ENCODE data around the gene THBS4.

THBS4 gene

DNA sequence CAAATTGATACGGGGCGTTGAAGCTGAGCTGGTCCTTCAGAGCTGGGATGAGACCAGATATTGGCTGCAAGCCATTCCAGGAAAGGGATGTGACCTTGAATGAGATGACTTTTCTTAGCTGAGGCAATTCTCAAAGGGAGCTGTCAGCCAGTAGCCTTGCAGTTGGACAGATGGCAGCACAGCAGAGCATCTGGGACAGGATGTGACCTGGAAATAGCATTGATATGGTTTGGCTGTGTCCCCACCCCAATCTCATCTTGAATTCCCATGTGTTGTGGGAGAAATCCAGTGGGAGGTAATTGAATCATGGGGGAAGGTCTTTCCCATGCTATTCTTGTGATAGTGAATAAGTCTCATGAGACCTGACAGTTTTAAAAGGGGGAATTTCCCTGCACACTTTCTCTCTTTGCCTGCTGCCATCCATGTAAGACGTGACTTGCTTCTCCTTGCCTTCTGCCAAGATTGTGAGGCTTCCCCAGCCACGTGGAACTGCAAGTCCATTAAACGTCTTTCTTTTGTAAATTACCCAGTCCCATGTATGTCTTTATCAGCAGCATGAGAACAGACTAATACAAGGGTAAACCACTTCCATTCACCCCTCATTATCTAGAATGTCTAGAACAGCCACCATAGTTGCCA is 24.3 kb upstream of the THBS4 start:
- H3K9me3 ChIP-seq (ENCODE audit: control insufficient read depth, low read length), result no peaks in the 10 kb centered on the region
- H3K4me1 ChIP-seq (ENCODE audit: control insufficient read depth, insufficient read depth, low read length, poor library complexity, severe bottlenecking), result no peaks in the 10 kb centered on the region
- H3K27me3 ChIP-seq (replicated peaks; ENCODE audit: control insufficient read depth, insufficient read depth, low read length, poor library complexity, severe bottlenecking), result no peaks in the 10 kb centered on the region
- no peak overlapping the region for H3K27ac ChIP-seq (ENCODE audit: insufficient read depth, low read length, poor library complexity, severe bottlenecking)
- no peak overlapping the region for H3K4me3 ChIP-seq (ENCODE audit: insufficient read depth, low read depth, low read length, poor library complexity, severe bottlenecking)
- DNase-seq, result no peak
- H3K36me3 ChIP-seq (ENCODE audit: control insufficient read depth, insufficient read depth, low read length), result no peaks in the 10 kb centered on the region

- no peaks in the 10 kb centered on the region for H3K27me3 ChIP-seq (replicated peaks; ENCODE audit: control insufficient read depth, insufficient read depth, low read length, poor library complexity, severe bottlenecking)
- no peaks in the 10 kb centered on the region for H3K4me1 ChIP-seq (ENCODE audit: control insufficient read depth, insufficient read depth, low read length, poor library complexity, severe bottlenecking)
- DNase-seq, result no peak
- H3K27ac ChIP-seq (ENCODE audit: insufficient read depth, low read length, poor library complexity, severe bottlenecking), result no peak overlapping the region
- H3K36me3 ChIP-seq (ENCODE audit: control insufficient read depth, insufficient read depth, low read length), result no peaks in the 10 kb centered on the region
- H3K9me3 ChIP-seq (ENCODE audit: control insufficient read depth, low read length), result no peaks in the 10 kb centered on the region
- no peak overlapping the region for H3K4me3 ChIP-seq (ENCODE audit: insufficient read depth, low read depth, low read length, poor library complexity, severe bottlenecking)
Measured at GRCh38 chr5:80025069-80025468, 10.1 kb upstream of the THBS4 start.

DNA sequence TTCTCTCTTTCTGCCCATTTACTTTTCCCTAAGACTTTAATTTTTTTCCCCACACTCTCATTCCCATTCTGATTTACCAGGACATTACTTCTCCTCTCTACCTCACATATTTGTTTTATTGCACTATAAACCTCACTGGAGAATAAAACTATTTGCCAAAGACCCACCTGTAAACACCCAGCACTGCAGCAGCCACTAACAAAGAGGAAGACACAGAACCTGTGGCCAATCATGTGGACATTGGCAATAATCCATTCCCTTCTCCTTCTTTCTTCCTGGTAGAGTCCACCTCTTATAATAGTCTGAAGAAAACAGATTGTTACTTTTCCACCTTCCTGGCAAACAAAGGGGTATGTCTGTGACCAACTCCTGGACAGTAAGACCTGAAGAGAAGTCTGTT is 8.3 kb upstream of the THBS4 start:
- H3K27me3 ChIP-seq (replicated peaks; ENCODE audit: control insufficient read depth, insufficient read depth, low read length, poor library complexity, severe bottlenecking), result no peaks in the 10 kb centered on the region
- no peak for DNase-seq
- H3K4me1 ChIP-seq (ENCODE audit: control insufficient read depth, insufficient read depth, low read length, poor library complexity, severe bottlenecking), result no peaks in the 10 kb centered on the region
- H3K27ac ChIP-seq (ENCODE audit: insufficient read depth, low read length, poor library complexity, severe bottlenecking), result no peak overlapping the region
- H3K9me3 ChIP-seq (ENCODE audit: control insufficient read depth, low read length), result no peaks in the 10 kb centered on the region
- no peak overlapping the region for H3K4me3 ChIP-seq (ENCODE audit: insufficient read depth, low read depth, low read length, poor library complexity, severe bottlenecking)
- H3K36me3 ChIP-seq (ENCODE audit: control insufficient read depth, insufficient read depth, low read length), result no peaks in the 10 kb centered on the region

GRCh38 chr5:80031109-80031508 is 4.0 kb upstream of the THBS4 start:
- H3K9me3 ChIP-seq (ENCODE audit: control insufficient read depth, low read length), result no peaks in the 10 kb centered on the region
- no peak overlapping the region for H3K4me3 ChIP-seq (ENCODE audit: insufficient read depth, low read depth, low read length, poor library complexity, severe bottlenecking)
- H3K27me3 ChIP-seq (replicated peaks; ENCODE audit: control insufficient read depth, insufficient read depth, low read length, poor library complexity, severe bottlenecking), result peaks cover 7% of the 10 kb centered on the region
- H3K36me3 ChIP-seq (ENCODE audit: control insufficient read depth, insufficient read depth, low read length), result no peaks in the 10 kb centered on the region
- H3K4me1 ChIP-seq (ENCODE audit: control insufficient read depth, insufficient read depth, low read length, poor library complexity, severe bottlenecking), result no peaks in the 10 kb centered on the region
- no peak for DNase-seq
- no peak overlapping the region for H3K27ac ChIP-seq (ENCODE audit: insufficient read depth, low read length, poor library complexity, severe bottlenecking)

DNA sequence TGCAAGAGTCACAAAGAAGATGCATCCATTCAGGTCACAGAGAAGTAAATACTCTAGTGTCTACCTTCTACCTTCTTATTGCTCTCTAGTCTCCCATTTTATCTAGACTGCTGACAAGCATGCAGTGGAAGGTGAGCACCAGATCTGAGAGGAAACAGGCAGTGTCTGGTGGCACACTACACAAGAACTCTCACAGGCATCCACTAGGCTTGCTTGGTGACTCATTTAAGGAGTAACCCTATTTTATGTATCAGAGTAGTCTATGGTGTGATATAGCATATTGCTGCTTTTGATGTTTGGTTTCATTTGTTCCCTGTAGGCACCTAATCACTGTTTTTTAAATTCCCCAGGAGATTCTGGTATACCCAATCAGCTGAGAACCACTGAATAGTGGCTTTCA is 1.6 kb upstream of the THBS4 start:
- H3K36me3 ChIP-seq (ENCODE audit: control insufficient read depth, insufficient read depth, low read length), result no peaks in the 10 kb centered on the region
- no peak overlapping the region for H3K4me3 ChIP-seq (ENCODE audit: insufficient read depth, low read depth, low read length, poor library complexity, severe bottlenecking)
- peaks cover 9% of the 10 kb centered on the region for H3K27me3 ChIP-seq (replicated peaks; ENCODE audit: control insufficient read depth, insufficient read depth, low read length, poor library complexity, severe bottlenecking)
- no peaks in the 10 kb centered on the region for H3K4me1 ChIP-seq (ENCODE audit: control insufficient read depth, insufficient read depth, low read length, poor library complexity, severe bottlenecking)
- DNase-seq, result no peak
- no peaks in the 10 kb centered on the region for H3K9me3 ChIP-seq (ENCODE audit: control insufficient read depth, low read length)
- no peak overlapping the region for H3K27ac ChIP-seq (ENCODE audit: insufficient read depth, low read length, poor library complexity, severe bottlenecking)

DNA sequence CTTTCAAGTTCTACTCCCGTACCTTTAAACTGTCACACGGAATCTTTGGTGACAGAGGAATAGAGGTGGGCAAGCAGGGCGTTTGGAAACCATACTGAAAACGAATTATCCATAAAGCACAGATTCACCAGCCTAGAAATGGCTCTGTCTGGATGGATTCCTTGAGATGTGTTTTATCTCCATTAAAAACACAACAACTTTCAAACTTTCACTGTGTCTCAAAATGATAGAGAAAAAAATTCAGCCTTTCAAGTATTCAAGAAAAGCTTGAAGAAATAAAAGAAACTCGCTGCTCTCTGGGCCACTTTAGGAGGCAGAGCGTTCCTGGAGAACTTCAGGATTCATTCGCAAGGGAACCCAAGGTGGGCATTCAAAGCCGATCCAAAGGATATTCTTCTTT is 589 bp upstream of the THBS4 start:
- H3K9me3 ChIP-seq (ENCODE audit: control insufficient read depth, low read length), result no peaks in the 10 kb centered on the region
- no peaks in the 10 kb centered on the region for H3K36me3 ChIP-seq (ENCODE audit: control insufficient read depth, insufficient read depth, low read length)
- H3K4me1 ChIP-seq (ENCODE audit: control insufficient read depth, insufficient read depth, low read length, poor library complexity, severe bottlenecking), result no peaks in the 10 kb centered on the region
- no peak overlapping the region for H3K27ac ChIP-seq (ENCODE audit: insufficient read depth, low read length, poor library complexity, severe bottlenecking)
- H3K4me3 ChIP-seq (ENCODE audit: insufficient read depth, low read depth, low read length, poor library complexity, severe bottlenecking), result no peak overlapping the region
- peaks cover 9% of the 10 kb centered on the region for H3K27me3 ChIP-seq (replicated peaks; ENCODE audit: control insufficient read depth, insufficient read depth, low read length, poor library complexity, severe bottlenecking)
- no peak for DNase-seq

- Histone ChIP-seq H3K4me1 (ENCODE audit: control insufficient read depth, insufficient read depth, low read length, poor library complexity, severe bottlenecking) (no peaks in the 10 kb centered on the region), H3K27me3 (replicated peaks; ENCODE audit: control insufficient read depth, insufficient read depth, low read length, poor library complexity, severe bottlenecking) (peaks cover 9% of the 10 kb centered on the region), H3K27ac (ENCODE audit: insufficient read depth, low read length, poor library complexity, severe bottlenecking) (no peak overlapping the region), H3K4me3 (ENCODE audit: insufficient read depth, low read depth, low read length, poor library complexity, severe bottlenecking) (no peak overlapping the region), H3K36me3 (ENCODE audit: control insufficient read depth, insufficient read depth, low read length) (no peaks in the 10 kb centered on the region), H3K9me3 (ENCODE audit: control insufficient read depth, low read length) (no peaks in the 10 kb centered on the region)
- no peak for DNase-seq
Measured at GRCh38 chr5:80035839-80036238, 691 bp downstream of the THBS4 start.

- H3K27ac ChIP-seq (ENCODE audit: insufficient read depth, low read length, poor library complexity, severe bottlenecking), result no peak overlapping the region
- no peaks in the 10 kb centered on the region for H3K9me3 ChIP-seq (ENCODE audit: control insufficient read depth, low read length)
- H3K4me1 ChIP-seq (ENCODE audit: control insufficient read depth, insufficient read depth, low read length, poor library complexity, severe bottlenecking), result no peaks in the 10 kb centered on the region
- H3K27me3 ChIP-seq (replicated peaks; ENCODE audit: control insufficient read depth, insufficient read depth, low read length, poor library complexity, severe bottlenecking), result peaks cover 9% of the 10 kb centered on the region
- no peak for DNase-seq
- no peak overlapping the region for H3K4me3 ChIP-seq (ENCODE audit: insufficient read depth, low read depth, low read length, poor library complexity, severe bottlenecking)
- no peaks in the 10 kb centered on the region for H3K36me3 ChIP-seq (ENCODE audit: control insufficient read depth, insufficient read depth, low read length)
Measured at GRCh38 chr5:80036615-80037014, 1.5 kb downstream of the THBS4 start.

DNA sequence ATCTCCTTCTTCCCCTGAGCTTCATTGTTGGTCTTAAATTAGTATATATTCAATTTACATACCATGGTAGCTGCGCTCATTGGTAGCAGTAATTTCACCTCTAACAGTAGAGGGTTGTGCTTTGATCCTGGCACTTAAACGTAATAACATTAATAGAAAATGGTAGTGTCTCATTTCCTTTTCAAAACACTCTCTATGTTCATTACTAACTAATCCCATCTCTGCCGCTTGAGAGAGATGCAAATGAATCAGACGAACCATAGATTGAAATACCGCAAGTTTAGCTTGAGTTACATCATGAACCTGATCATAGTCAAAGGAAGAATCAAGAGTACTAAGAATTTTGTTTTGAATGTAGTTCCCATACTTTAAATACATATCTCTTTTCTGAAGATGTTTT is 2.2 kb downstream of the THBS4 start:
- no peaks in the 10 kb centered on the region for H3K36me3 ChIP-seq (ENCODE audit: control insufficient read depth, insufficient read depth, low read length)
- DNase-seq, result no peak
- H3K4me1 ChIP-seq (ENCODE audit: control insufficient read depth, insufficient read depth, low read length, poor library complexity, severe bottlenecking), result no peaks in the 10 kb centered on the region
- H3K9me3 ChIP-seq (ENCODE audit: control insufficient read depth, low read length), result no peaks in the 10 kb centered on the region
- H3K27ac ChIP-seq (ENCODE audit: insufficient read depth, low read length, poor library complexity, severe bottlenecking), result no peak overlapping the region
- H3K4me3 ChIP-seq (ENCODE audit: insufficient read depth, low read depth, low read length, poor library complexity, severe bottlenecking), result no peak overlapping the region
- peaks cover 9% of the 10 kb centered on the region for H3K27me3 ChIP-seq (replicated peaks; ENCODE audit: control insufficient read depth, insufficient read depth, low read length, poor library complexity, severe bottlenecking)

GRCh38 chr5:80039650-80040049 is 4.5 kb downstream of the THBS4 start:
- Histone ChIP-seq H3K4me3 (ENCODE audit: insufficient read depth, low read depth, low read length, poor library complexity, severe bottlenecking) (no peak overlapping the region), H3K9me3 (ENCODE audit: control insufficient read depth, low read length) (no peaks in the 10 kb centered on the region), H3K36me3 (ENCODE audit: control insufficient read depth, insufficient read depth, low read length) (no peaks in the 10 kb centered on the region), H3K4me1 (ENCODE audit: control insufficient read depth, insufficient read depth, low read length, poor library complexity, severe bottlenecking) (no peaks in the 10 kb centered on the region), H3K27ac (ENCODE audit: insufficient read depth, low read length, poor library complexity, severe bottlenecking) (no peak overlapping the region), H3K27me3 (replicated peaks; ENCODE audit: control insufficient read depth, insufficient read depth, low read length, poor library complexity, severe bottlenecking) (peaks cover 9% of the 10 kb centered on the region)
- DNase-seq, result no peak
